GM13977 (cell line): ENCODE data around the gene TMEM238.
"Not testable (repeated sequence)": the region's sequence is repeated elsewhere in the genome, so short reads cannot be mapped to it uniquely, and the experiment has no call there.

ENCODE experiments used
- DNase-seq: peaks from one replicate; pipeline ENCODE4 v3.0.0; 2012; ENCODE audit warnings: low spot score
- CTCF ChIP-seq: IDR thresholded peaks from 2 replicates; pipeline ENCODE4 v1.5.1; 2012; ENCODE audit warnings: mild to moderate bottlenecking, control low read depth; ENCODE audit not compliant: insufficient read depth; ENCODE audit errors: extremely low read depth, missing control alignments
- in situ Hi-C: fragments of 300-500 bp; cut with MboI; formaldehyde crosslinking; loops from one replicate; pipeline ENCODE4 v1.12.0; 2022; ENCODE audit warnings: low sequenced_read_pairs, low pct_unique_long_range_greater_than_20kb, mixed read lengths, inconsistent platforms; ENCODE audit not compliant: unreplicated experiment

Gene TMEM238

GRCh38 chr19:55336101-55336500, 48.0 kb downstream of the TMEM238 start:
- in situ Hi-C loops = no loop called here
- DNase-seq = no peak
- no peak for TF ChIP-seq CTCF

- in situ Hi-C loops = no loop called here
- DNase-seq = no peak
- no peak for TF ChIP-seq CTCF
Measured at GRCh38 chr19:55333870-55334269, 50.2 kb downstream of the TMEM238 start.

GRCh38 chr19:55329791-55330190, 54.3 kb downstream of the TMEM238 start:
- DNase-seq, in situ Hi-C loops: not testable (repeated sequence)
